ENCODE results near the gene REX1BD.

Gene REX1BD

GRCh38 chr19:18636969-18637629, 48.5 kb downstream of the REX1BD start, which contains the start of gene KLHL26:
TSS of gene KLHL26 (plus strand) at chr19:18637028. CDS start at chr19:18637055, 27 bp downstream.
- Histone ChIP-seq H3K27me3 (ENCODE audit: insufficient read depth, low read length, poor library complexity, severe bottlenecking) (no peaks in the 10 kb centered on the region), H3K9me2 (replicated peaks; ENCODE audit: low read depth, low read length) (no peaks in the 10 kb centered on the region), H3K79me2 (ENCODE audit: insufficient read depth, low read length) (peaks cover 19% of the 10 kb centered on the region; the same call in 1 of the 2 replicates), H3K4me3 (ENCODE audit: low read length, poor library complexity, severe bottlenecking) (peak within 1 kb of the TSS; percentile 95), H3F3A (ENCODE audit: low read depth) (no peaks in the 10 kb centered on the region), H2AFZ (ENCODE audit: low read length) (peak within 1 kb of the TSS; percentile 90), H4K20me1 (ENCODE audit: insufficient read depth, low read length, poor library complexity, severe bottlenecking) (peaks cover 5% of the 10 kb centered on the region), H3K4me1 (ENCODE audit: insufficient read depth, low read length, poor library complexity, severe bottlenecking) (peaks cover 11% of the 10 kb centered on the region), H3K4me2 (ENCODE audit: low read depth, low read length, poor library complexity, severe bottlenecking) (peak within 1 kb of the TSS; percentile 91), H3K9ac (ENCODE audit: low read depth, low read length, poor library complexity, severe bottlenecking) (peak within 1 kb of the TSS; percentile 91), H3K36me3 (ENCODE audit: insufficient read depth, low read length) (no peaks in the 10 kb centered on the region), H3K9me3 (ENCODE audit: insufficient read depth, low read depth, low read length) (no peaks in the 10 kb centered on the region)
- TF ChIP-seq CTCF (conservative IDR thresholded peaks at IDR 0.05; ENCODE audit: low read length) (no peak), EZH2phosphoT487 (IDR thresholded peaks at IDR 0.05; ENCODE audit: borderline replicate concordance) (no peak)

DNA sequence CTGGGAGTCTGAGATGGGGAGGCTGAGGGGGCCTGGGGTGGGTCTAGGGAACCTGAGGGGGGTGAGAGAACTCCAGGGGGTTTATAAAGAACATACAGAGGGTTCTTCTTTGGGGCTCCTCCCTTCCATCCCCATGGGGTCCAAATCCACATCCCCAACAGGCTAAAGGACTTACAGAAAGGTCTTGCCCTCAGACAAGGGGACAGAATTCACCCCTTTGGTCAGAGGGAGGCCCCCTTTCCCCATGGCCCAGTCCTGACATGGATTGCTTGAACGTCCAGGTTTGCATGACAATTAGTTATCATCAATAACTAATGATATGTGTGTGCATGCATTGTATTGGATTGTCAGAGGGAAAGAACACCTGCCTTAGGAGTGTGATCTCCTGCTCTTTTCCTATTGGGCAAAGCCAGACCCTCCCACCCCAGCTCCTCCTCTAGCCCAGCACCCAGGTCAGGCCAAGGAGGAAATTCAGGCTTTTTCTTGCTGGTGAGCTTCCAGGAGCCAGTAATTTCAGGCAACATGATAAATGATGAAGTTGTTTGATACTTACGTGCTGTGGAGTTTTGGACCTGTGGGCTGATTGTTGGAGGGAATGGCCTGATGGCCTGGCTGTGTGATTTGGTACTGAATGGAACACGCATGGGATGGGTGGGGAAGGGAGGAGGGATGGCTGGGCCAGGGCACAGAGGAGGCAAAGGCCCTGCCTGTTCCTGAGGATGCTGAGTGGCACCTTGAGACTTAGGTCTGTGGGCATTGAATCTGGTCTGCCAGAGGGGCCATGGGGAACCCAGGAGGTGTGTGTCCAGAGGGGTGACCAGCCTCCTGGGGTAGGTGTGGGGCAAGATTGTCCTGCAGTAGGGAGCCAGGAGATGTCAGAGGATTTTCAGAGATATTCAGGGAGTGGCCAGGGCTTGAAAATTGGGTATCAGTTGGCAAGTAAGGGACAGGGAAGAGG, 49.4 kb downstream of the REX1BD start:
- Histone ChIP-seq H3K9me3 (ENCODE audit: insufficient read depth, low read depth, low read length) (no peaks in the 10 kb centered on the region), H3K27me3 (ENCODE audit: insufficient read depth, low read length, poor library complexity, severe bottlenecking) (no peaks in the 10 kb centered on the region), H3K4me3 (ENCODE audit: low read length, poor library complexity, severe bottlenecking) (peak overlapping the region; percentile 95), H3K9ac (ENCODE audit: low read depth, low read length, poor library complexity, severe bottlenecking) (peak overlapping the region; percentile 91), H3F3A (ENCODE audit: low read depth) (no peaks in the 10 kb centered on the region), H3K9me2 (replicated peaks; ENCODE audit: low read depth, low read length) (no peaks in the 10 kb centered on the region), H2AFZ (ENCODE audit: low read length) (no peak overlapping the region), H4K20me1 (ENCODE audit: insufficient read depth, low read length, poor library complexity, severe bottlenecking) (peaks cover 5% of the 10 kb centered on the region), H3K36me3 (ENCODE audit: insufficient read depth, low read length) (no peaks in the 10 kb centered on the region), H3K4me1 (ENCODE audit: insufficient read depth, low read length, poor library complexity, severe bottlenecking) (peaks cover 11% of the 10 kb centered on the region), H3K4me2 (ENCODE audit: low read depth, low read length, poor library complexity, severe bottlenecking) (peak overlapping the region; percentile 91), H3K79me2 (ENCODE audit: insufficient read depth, low read length) (peaks cover 20% of the 10 kb centered on the region; the same call in 1 of the 2 replicates)
- TF ChIP-seq CTCF (conservative IDR thresholded peaks at IDR 0.05; ENCODE audit: low read length) (no peak), EZH2phosphoT487 (IDR thresholded peaks at IDR 0.05; ENCODE audit: borderline replicate concordance) (no peak)

GRCh38 chr19:18639706-18640243, 51.2 kb downstream of the REX1BD start:
- TF ChIP-seq CTCF (conservative IDR thresholded peaks at IDR 0.05; ENCODE audit: low read length) = no peak
- no peak for TF ChIP-seq EZH2phosphoT487 (IDR thresholded peaks at IDR 0.05; ENCODE audit: borderline replicate concordance)
- H3K4me1 ChIP-seq (ENCODE audit: insufficient read depth, low read length, poor library complexity, severe bottlenecking) = peaks cover 11% of the 10 kb centered on the region
- H3K9me2 ChIP-seq (replicated peaks; ENCODE audit: low read depth, low read length) = no peaks in the 10 kb centered on the region
- peaks cover 5% of the 10 kb centered on the region for H4K20me1 ChIP-seq (ENCODE audit: insufficient read depth, low read length, poor library complexity, severe bottlenecking)
- H3K9me3 ChIP-seq (ENCODE audit: insufficient read depth, low read depth, low read length) = no peaks in the 10 kb centered on the region
- no peak overlapping the region for H2AFZ ChIP-seq (ENCODE audit: low read length)
- no peaks in the 10 kb centered on the region for H3F3A ChIP-seq (ENCODE audit: low read depth)
- H3K36me3 ChIP-seq (ENCODE audit: insufficient read depth, low read length) = no peaks in the 10 kb centered on the region
- H3K4me3 ChIP-seq (ENCODE audit: low read length, poor library complexity, severe bottlenecking) = no peak overlapping the region
- H3K27me3 ChIP-seq (ENCODE audit: insufficient read depth, low read length, poor library complexity, severe bottlenecking) = no peaks in the 10 kb centered on the region
- H3K4me2 ChIP-seq (ENCODE audit: low read depth, low read length, poor library complexity, severe bottlenecking) = no peak overlapping the region
- H3K79me2 ChIP-seq (ENCODE audit: insufficient read depth, low read length) = peaks cover 28% of the 10 kb centered on the region; the same call in 1 of the 2 replicates
- no peak overlapping the region for H3K9ac ChIP-seq (ENCODE audit: low read depth, low read length, poor library complexity, severe bottlenecking)
